ENCODE data around the gene FOXO1.

DNA sequence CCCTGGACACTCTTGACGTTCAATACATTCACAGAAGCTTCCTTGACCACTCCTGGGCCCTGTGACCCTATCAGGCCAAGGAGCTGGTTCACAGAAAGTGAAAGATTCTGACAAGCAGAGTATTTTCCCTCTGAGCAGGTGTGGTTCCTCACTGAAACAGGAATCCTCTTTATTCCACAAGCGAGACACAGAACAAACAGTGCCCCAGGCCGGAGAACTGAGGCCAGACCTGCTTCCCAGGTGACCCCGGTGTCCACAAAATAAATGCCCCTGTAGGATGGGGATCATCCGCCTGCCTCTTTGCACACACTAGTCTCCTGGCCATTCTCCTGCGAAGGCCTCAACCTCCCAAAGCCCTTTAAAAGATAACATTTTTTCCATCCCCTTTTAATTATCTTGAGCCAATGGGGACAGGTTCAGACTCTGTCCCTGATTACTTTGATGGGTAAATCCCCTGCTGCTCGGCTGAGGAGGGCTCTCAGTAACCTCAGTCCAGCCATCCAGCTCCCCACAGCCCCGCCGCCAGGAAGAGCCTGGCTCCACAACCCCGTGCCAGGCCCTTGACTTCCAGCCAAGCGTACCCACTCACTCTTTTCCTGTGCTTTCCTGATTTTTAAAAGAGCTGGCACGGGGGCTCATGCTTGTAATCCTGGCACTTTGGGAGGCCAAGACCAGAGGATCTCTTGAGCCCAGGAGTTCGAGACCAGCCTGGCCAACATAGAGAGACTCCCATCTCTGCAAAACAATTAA lies 129.1 kb downstream of the FOXO1 start:
- TF ChIP-seq POLR2A (IDR thresholded peaks at IDR 0.05; ENCODE audit: low read depth, low read length) (no peak), POLR2AphosphoS5 (IDR thresholded peaks at IDR 0.05; ENCODE audit: low read depth, low read length) (no peak)

All from GM12892 (cell line).